Activated effector memory CD4-positive, alpha-beta T cell treated with Interleukin-2 at 50 U/mL for 16 hours (primary cell): ENCODE measurements around the gene NANP.
"Not testable (repeated sequence)": the region's sequence is repeated elsewhere in the genome, so short reads cannot be mapped to it uniquely, and the experiment has no call there.

Experiments used
- DNase-seq: peaks from one replicate; pipeline ENCODE4 v3.0.0-alpha.2; 2020

Gene NANP

DNA sequence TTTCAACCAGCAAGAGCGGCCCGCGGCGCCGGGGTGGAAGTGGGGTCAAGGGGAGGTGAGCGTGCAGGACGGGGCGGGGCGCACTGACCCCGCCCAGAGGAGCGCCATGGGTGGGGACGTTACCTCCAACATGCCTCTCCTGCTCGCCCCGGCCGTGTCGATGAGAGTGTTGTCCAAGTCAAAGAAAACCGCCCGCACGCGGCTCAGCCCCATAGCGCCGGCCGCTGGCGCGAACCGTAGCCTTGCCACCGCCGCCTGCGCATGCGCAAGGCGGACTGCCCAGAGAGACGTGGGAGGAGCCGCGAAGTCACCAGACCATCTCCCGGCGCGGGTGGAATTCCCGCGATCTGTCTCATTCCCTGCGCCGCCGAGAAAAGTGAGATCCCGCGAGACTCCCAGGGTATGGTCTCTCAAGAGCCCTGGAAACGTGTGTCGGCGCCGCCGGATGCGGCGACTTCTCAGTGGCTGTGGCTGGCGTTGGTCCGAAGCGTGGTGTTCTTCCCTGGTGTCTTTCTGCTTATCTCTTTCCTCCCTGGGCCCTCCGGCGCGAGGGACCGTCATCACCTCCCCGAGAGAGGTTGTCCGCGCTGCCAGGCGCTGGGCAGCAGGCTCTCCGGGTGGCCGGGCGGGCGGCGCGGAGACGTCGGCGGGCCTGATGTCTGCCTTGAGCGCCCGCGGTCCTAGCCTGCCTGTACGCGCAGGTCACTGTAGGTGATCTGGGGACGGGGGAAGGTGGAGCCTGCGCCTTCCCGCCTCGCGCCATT, at the start of gene NANP:
NANP (minus strand) TSS at position 279 of the 764 bp plus-strand sequence; CDS start at position 213, 66 bp downstream.
- peak; percentile 73 for DNase-seq

DNA sequence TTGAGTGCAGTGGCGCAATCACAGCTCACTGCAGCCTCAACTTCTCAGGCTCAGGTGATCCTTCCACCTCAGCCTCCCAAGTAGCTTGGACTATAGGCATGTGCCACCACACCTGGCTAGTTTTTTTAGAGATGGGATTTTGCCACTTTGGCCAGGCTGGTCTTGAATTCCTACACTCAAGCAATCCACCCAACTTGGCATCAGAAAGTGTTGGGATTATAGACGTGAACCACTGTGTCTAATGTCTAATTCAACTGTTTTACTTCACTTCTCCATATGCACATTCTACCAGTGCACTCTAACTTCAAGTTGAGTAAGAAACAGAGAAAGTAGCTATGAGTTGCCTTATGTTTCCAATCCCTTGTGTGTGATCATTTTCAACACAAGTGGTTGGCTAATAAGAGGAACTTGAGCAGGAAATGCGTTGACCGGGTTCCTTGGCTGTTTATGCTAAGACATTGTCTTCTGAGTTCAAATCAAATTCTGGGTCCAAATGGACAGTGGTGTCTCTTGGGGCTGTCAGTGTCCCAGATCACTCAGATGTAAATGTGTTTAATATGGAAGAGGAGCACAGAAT, 48.9 kb upstream of the NANP start:
- no peak for DNase-seq

DNA sequence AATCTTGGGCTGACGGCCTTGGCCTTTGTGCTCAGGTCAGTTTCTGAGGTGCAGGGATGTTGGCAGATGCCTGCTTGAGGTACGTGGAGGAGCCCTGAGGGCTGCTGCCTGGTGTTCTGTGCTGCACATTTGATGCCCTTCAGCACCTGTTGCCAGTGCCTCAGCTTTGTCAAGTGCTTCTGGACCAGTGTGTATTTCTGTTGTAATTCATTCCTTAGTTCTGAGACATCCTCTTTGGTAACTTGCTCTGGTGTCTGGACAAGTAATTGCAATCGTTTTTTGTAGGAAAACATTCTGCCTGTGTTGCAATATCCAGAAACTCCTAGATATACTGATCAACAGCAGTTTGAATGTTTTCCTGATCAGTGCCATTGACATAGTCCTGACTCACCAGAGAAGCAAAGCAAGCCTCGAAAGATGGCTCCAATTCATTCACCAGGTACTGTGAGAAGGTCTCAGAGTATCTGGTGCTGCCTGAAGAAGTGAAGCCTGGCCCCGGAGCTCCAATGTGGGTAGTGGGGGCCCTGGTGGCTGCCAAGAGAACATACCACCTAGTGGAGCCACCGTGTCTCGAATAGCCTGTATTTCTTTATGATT, 46.1 kb upstream of the NANP start:
- no peak for DNase-seq

DNA sequence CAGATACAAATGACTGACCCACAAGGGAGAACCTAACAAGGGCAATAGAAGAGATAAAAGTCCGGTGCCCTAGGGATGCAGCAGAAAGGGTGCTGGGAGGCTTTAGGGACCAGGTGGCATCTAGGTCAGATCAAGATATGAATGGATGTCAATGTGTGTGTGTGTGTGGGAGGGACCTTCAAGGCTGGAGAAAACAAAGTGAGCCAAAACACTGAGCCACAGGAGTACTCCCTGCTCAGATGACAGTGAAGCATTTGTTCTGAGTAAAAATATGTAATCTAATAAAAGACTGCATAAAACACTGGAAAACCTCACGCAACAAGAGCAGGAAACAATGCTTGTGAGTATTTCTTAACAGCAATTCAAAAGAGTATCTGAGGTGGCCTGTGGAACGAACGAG, 44.6 kb upstream of the NANP start:
- DNase-seq: no peak

DNA sequence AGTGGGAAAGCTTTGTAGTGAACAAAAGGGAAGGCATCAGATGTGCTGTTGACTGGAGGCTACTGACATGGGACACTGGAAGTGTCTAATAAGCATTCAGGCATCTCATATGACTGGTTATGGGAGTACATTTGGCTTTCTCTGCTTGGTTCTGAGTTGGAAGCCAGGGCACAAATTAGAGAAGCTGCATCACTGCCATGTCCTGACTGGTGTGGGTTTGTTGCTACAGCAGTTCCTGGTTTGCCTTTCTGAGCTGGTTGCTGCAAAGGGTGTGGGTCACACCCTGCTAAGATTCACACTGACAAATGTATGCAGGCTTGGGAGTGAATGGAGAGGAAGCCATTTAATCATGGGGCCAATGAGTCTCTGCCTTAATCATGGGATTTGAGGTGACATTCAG, 36.2 kb upstream of the NANP start:
- DNase-seq: no peak

- no peak for DNase-seq
Observed at GRCh38 chr20:25654487-25654886, 30.7 kb upstream of the NANP start.

- DNase-seq: not testable (repeated sequence)
Observed at GRCh38 chr20:25652866-25653265, 29.1 kb upstream of the NANP start.

GRCh38 chr20:25644814-25645213, 21.0 kb upstream of the NANP start:
- DNase-seq: no peak

DNA sequence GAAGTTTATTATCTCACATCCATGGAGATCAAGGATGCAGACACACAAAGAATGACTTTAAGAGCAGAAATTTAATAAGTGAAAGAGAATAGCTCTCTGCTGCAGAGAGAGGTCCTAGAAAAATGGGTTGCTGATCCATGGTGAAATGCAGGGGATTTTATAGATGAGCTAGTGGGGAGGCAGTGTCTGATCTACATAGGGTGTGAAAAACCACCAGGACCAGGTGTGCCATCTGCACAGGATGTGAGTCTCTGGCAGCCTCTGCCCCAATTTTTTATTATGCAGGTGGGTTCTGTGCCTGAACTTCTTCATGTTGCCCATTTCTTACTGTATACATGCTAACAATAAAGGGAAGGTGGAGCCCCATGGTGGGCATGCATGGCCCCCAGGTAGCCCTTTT, 19.9 kb upstream of the NANP start:
- DNase-seq: no peak

DNA sequence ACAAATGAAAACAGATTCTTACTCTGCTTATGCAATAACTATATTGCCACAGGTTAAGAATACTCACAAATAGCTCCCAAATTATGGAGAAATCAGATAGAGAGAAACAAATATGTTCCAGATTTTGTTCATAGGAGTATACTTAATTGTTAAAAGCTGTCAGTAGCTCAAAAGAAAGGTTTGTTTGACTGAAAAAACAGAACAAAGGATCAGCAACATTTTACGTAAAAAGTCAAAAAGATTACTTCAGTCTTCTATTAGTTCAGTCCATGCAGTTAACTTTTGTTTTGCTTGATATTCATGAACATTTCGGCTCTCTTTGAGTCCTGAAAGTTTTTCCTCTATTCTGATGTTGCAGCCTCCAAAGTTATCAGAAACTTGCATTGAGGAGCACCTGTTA, 13.4 kb upstream of the NANP start:
- no peak for DNase-seq

GRCh38 chr20:25632940-25633790, 9.4 kb upstream of the NANP start:
- no peak for DNase-seq

- not testable (repeated sequence) for DNase-seq
Observed at GRCh38 chr20:25630615-25631014, 6.8 kb upstream of the NANP start.

- DNase-seq: no peak
Observed at GRCh38 chr20:25629816-25630499, 6.1 kb upstream of the NANP start.

- DNase-seq: no peak
Observed at GRCh38 chr20:25626779-25627178, 3.0 kb upstream of the NANP start.

DNA sequence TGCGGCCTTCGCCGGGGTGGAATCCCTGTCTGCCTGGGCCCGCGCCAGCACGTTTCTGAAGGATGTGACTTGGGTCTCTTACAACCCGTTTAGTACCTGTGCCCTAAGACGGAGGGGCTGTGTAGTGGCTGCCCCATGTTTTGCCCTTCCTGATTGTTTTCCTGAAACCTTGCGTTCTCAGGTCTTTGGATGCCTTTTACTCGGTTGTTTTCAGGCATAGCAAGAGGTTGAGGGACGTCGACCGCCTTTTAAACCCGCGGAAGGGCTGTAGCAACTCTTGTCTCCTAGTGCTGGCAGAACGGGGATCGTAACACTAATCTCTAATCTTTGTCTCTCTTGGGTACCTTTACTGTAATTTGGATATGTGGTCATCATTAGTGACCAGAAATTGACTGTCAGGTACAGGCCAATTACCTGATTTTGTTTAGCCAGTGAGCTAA, 706 bp upstream of the NANP start:
- no peak for DNase-seq

GRCh38 chr20:25623225-25623735, 534 bp downstream of the NANP start:
- DNase-seq: no peak

DNA sequence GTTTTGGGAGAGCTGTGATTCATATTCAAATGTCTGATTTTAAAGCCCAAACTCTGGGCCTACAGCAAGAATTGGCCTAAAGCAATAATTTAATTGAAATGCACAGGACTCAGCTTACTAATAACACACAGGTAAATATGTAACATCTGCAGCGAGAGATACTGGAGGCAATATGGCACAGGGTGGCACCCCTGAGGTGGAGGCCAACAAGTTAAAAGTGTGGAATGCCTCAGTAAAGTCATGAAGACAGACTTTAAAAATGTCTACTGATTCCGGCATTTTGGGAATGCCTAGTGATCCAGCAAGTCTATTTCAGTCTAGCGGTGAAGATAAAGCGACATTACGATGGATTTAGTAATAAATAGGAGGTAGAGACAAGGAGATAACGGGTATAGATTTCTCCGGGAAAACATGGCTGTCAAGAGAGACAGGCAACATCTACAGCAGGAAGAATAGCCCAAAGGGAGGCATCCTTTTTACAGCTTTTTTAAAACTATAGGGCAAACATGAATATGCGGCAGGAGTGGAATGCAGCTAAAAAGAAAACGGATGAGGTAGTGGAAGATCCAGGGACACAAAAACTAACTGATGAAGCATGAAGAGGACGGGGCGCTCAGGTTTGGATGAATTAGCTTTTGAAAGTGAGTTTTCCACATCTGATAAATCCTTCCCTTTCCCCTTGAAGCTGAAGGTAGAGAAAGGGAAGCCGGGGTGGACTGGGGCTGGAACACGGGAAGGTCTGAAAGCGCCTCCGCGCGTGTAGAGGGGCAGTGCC, 1.2 kb downstream of the NANP start:
- no peak for DNase-seq

GRCh38 chr20:25622049-25622448, 1.8 kb downstream of the NANP start:
- DNase-seq: no peak

DNA sequence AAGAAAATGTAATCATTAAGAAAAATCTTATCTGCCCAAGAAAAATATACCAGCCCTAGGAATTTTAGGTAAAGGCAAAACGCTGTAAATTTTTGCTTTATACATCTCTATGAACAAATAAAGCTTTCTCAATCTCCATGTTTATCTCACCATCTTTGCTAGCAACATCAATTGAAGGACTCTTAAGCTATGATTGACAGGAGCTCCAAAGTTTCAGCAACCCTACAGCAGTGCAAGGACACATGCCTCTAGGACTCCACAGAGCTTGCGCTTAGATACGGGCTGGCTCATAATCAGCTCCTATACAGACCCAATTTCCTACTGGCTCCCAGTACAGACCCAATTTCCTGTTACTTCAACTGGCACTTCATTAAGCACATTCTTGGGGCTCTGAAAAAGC, 4.3 kb downstream of the NANP start:
- DNase-seq: no peak

- DNase-seq: no peak
Observed at GRCh38 chr20:25608774-25609173, 15.0 kb downstream of the NANP start.

DNA sequence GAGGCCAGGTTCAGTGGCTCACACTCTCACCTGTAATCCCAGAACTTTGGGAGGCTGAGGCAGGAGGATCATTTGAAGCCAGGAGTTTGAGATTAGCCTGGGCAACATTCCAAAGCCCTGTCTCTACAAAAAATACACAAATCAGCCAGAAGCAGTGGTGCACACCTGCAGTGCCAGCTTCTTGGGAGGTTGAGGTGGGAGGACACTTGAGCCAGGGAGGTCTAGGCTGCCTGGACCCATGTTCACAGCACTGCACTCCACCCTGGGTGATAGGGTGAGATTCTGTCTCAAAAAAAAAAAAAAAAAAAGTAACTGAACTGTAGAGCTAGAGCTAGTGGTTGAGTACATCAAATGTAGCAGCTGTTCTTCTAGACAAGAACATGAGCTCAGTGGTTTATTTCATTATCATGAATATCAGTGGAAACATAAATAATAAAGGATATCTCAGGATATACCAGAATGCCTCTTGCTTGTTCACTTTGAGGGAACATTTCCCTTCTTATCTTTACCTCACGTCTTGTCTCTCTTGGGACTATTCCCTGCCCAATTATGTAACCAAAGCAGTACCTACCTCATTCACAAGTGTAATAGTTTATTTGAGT, 17.6 kb downstream of the NANP start:
- no peak for DNase-seq
